Measurements from ENCODE around the gene GPT2.
A peak's percentile ranks its signal among the peaks of the same experiment; 100 is the strongest.
"Not testable (repeated sequence)": the region's sequence is repeated elsewhere in the genome, so short reads cannot be mapped to it uniquely, and the experiment has no call there.

Gene GPT2

DNA sequence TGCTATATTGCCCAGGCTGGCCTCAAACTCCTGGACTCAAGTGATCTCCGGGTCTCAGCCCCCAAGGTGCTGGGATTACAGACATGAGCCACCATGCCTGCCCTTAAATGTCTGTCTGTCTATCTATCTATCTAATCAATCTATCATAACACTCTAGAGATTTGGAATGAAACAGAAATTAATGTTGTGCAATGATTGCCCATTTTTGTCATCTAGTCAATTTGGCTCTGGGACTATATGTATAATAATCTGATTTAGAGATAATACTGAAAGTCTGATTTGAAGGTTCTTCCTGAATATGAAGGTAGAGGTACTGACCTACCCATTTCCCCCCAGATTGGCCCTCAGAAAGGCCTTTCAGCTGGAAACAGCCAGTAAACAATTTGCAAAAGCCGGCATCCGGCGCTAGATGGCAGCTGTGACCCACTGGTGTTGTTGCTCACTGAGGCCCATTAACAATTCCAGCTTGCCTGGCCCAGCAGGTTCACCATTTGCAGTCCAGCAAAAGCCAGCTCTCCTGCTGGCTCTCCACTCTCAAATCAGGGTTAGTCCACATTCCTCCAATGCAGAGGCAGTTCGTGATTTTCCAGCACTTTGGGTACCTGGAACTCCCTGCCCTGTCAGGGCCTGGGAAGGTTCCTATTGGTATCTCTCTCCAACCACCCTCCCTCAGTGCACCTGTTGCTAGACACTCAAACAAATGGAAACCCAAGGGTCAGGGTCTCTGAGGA is 30.3 kb upstream of the GPT2 start:
- Mint-ChIP-seq H3K27ac (ENCODE audit: low read depth) (no peak overlapping the region), H3K36me3 (ENCODE audit: insufficient read depth) (no peaks in the 10 kb centered on the region), H3K4me1 (no peaks in the 10 kb centered on the region), H3K4me3 (no peak overlapping the region), H3K27me3 (no peaks in the 10 kb centered on the region), H3K9me3 (no peaks in the 10 kb centered on the region)
- DNase-seq (ENCODE audit: low spot score in 2 of 2), result peak in 1 of 2 donors; percentile 24
- no peak for ATAC-seq (replicated peaks; ENCODE audit: extremely low read depth, poor library complexity, severe bottlenecking)

DNA sequence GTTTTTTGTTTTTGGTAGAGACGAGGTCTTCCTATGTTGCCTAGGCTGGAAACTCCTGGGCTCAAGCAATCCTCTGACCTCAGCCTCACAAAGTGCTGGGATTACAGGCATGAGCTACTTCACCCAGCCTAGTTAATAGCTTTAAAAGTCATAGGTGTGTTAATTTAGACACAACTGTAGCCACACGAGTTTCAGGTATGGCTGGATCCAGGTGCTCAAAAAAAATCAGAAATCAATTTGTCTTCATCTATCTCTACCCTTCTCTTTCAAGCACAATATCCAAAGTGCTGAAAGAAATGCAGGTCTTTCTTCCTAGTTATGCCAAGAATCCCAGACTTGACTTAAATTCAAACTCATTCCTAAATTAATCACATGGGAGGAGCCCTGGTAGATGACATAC is 29.3 kb upstream of the GPT2 start:
- Mint-ChIP-seq H3K4me1 (no peaks in the 10 kb centered on the region), H3K4me3 (no peak overlapping the region), H3K27ac (ENCODE audit: low read depth) (no peak overlapping the region), H3K9me3 (no peaks in the 10 kb centered on the region), H3K36me3 (ENCODE audit: insufficient read depth) (no peaks in the 10 kb centered on the region), H3K27me3 (no peaks in the 10 kb centered on the region)
- no peak for DNase-seq (ENCODE audit: low spot score in 2 of 2)
- ATAC-seq (replicated peaks; ENCODE audit: extremely low read depth, poor library complexity, severe bottlenecking), result no peak

DNA sequence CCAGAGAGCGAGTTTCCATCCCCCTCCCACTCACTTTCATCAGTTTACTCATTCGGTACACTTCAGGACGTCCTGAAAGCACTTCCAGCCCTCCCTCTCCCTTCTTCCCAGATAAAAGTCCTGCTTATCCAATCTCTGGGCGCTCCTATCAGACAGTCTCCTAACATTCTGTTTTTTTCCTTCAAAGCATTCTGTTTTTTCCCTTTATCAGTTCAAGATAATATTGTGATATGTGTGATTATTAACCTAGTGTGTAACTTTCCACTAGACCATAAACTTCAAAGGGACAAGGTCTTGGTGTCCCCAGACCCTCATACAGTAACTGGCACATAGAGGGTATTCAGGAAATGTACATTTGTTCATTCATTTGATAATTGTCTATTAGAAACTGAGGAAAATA is 28.8 kb upstream of the GPT2 start:
- Mint-ChIP-seq H3K27ac (ENCODE audit: low read depth) (no peak overlapping the region), H3K27me3 (no peaks in the 10 kb centered on the region), H3K36me3 (ENCODE audit: insufficient read depth) (no peaks in the 10 kb centered on the region)

DNA sequence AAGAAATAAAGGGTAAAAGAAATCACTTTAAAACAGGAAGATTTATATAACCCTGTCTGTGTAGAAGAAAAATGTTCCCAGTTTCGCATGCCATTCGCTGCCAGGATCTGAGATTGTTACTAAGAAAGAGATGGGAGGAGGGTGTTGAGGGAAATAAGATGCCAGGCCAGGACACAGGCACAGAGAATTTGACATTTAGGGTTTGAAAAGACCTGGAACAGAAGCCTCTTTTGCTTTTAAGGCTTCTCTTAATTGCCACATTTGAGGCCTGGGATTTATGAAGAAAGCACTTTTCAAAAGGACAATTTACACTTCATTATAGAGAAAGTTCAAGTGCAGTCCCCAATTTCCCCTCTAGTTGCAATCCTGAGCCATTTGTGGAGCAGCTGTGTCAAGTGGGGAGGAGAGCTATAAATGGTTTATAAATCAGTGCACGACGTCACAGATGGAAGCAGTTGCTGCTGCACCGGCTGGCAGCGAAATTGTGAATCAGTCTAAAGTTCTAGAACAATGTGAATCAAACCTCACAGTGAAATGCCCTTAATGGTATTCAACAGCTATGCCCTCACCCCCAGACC is 26.7 kb upstream of the GPT2 start:
- ATAC-seq (replicated peaks; ENCODE audit: extremely low read depth, poor library complexity, severe bottlenecking), result no peak
- no peak overlapping the region for H3K27ac Mint-ChIP-seq (ENCODE audit: low read depth)

More for the DNA sequence above, 28.8 kb upstream of the GPT2 start:
- no peak for DNase-seq (ENCODE audit: low spot score in 2 of 2)
- Mint-ChIP-seq H3K4me3 (no peak overlapping the region), H3K4me1 (no peaks in the 10 kb centered on the region), H3K9me3 (no peaks in the 10 kb centered on the region)
- ATAC-seq (replicated peaks; ENCODE audit: extremely low read depth, poor library complexity, severe bottlenecking), result no peak

DNA sequence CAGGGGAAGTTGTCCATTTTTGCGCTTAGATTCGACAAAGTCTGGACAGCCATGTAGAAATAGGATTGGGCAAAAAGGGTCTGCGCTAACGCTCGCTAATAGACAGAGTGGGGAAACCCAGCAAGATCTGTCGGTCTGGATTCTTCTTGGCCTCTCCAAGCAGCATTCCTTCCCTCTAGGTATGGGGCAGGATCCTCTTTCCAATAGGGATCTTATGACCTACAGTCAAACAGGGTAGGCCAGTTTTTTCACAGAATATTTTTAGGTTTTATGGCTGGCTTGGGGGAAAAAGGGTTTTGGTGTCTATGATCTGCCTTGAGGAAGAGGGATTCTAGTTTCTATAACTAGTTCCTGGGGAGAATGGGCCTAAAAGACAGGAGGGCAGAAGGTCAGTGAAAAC is 26.0 kb upstream of the GPT2 start:
- no peaks in the 10 kb centered on the region for H3K27me3 Mint-ChIP-seq
- H3K4me3 Mint-ChIP-seq, result no peak overlapping the region
- no peak overlapping the region for H3K27ac Mint-ChIP-seq (ENCODE audit: low read depth)
- H3K9me3 Mint-ChIP-seq, result no peaks in the 10 kb centered on the region
- ATAC-seq (replicated peaks; ENCODE audit: extremely low read depth, poor library complexity, severe bottlenecking) (no peak), DNase-seq (ENCODE audit: low spot score in 2 of 2) (no peak)
- no peaks in the 10 kb centered on the region for H3K4me1 Mint-ChIP-seq
- peaks cover 2% of the 10 kb centered on the region for H3K36me3 Mint-ChIP-seq (ENCODE audit: insufficient read depth)

More for the DNA sequence above, 26.7 kb upstream of the GPT2 start:
- Mint-ChIP-seq H3K4me3 (no peak overlapping the region), H3K4me1 (no peaks in the 10 kb centered on the region), H3K9me3 (no peaks in the 10 kb centered on the region), H3K27me3 (no peaks in the 10 kb centered on the region), H3K36me3 (ENCODE audit: insufficient read depth) (peaks cover 2% of the 10 kb centered on the region)
- no peak for DNase-seq (ENCODE audit: low spot score in 2 of 2)

DNA sequence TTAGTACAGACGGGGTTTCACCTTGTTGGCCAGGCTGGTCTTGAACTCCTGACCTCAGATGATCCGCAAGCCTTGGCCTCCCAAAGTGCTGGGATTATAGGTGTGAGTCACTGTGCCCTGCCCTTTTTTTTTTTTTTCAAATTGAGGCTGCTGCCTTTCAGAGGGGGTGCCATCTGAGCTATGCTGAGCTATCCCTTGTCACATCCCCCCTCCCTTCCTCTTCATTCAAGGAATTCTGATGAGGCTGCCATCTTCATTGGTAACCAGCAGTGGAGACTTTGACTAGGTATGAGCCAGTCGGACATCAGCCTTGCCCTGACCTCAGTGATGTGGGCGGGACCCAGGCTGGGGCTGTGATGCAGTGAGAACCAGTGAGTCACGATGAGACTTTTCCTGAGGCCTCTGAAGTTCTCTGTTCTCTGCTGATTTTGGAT is 24.4 kb upstream of the GPT2 start:
- no peak overlapping the region for H3K27ac Mint-ChIP-seq (ENCODE audit: low read depth)
- no peaks in the 10 kb centered on the region for H3K27me3 Mint-ChIP-seq
- H3K4me3 Mint-ChIP-seq, result no peak overlapping the region
- peaks cover 2% of the 10 kb centered on the region for H3K36me3 Mint-ChIP-seq (ENCODE audit: insufficient read depth)
- ATAC-seq (replicated peaks; ENCODE audit: extremely low read depth, poor library complexity, severe bottlenecking) (no peak), DNase-seq (ENCODE audit: low spot score in 2 of 2) (no peak)
- no peaks in the 10 kb centered on the region for H3K9me3 Mint-ChIP-seq
- H3K4me1 Mint-ChIP-seq, result no peaks in the 10 kb centered on the region

DNA sequence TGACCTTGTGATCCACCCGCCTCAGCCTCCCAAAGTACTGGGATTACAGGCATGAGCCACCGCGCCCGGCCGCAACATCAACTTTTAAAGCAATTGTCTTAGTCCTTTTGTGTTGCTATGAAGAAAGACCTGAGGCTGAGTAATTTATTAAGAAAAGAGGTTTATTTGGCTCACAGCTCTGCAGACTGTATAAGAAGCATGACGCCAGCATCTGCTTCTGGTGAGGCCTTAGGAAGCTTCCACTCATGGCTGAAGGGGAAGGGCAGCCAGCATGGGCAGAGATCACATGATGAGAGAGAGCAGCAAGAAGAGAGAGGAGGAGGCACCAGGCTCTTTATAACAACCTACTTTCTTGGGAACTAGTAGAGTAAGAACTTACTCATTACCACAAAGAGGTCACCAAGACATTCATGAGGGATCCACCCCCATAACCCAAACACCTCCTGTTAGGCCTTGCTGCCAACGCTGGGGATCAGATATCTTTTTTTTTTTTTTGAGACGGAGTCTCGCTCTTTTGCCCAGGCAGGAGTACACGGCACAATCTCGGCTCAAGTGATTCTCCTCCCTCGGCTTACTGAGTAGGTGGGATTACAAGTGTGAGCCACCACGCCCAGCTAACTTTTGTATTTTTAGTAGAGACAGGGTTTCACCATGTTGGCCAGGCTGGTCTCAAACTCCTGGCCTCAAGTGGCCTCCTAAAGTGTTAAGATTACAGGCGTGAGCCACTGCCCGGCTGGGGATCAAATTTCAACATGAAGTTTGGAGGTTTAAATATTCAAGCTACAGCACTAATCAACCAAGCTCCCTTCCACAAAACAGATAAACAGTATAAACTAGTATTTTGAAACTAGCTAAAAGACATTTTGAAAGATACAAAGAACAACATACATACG is 21.4 kb upstream of the GPT2 start:
- peaks cover 12% of the 10 kb centered on the region for H3K27me3 Mint-ChIP-seq
- H3K4me1 Mint-ChIP-seq, result no peaks in the 10 kb centered on the region
- no peaks in the 10 kb centered on the region for H3K9me3 Mint-ChIP-seq
- ATAC-seq (replicated peaks; ENCODE audit: extremely low read depth, poor library complexity, severe bottlenecking), result no peak
- H3K36me3 Mint-ChIP-seq (ENCODE audit: insufficient read depth), result peaks cover 2% of the 10 kb centered on the region
- H3K4me3 Mint-ChIP-seq, result no peak overlapping the region
- DNase-seq (ENCODE audit: low spot score in 2 of 2), result no peak
- no peak overlapping the region for H3K27ac Mint-ChIP-seq (ENCODE audit: low read depth)

DNA sequence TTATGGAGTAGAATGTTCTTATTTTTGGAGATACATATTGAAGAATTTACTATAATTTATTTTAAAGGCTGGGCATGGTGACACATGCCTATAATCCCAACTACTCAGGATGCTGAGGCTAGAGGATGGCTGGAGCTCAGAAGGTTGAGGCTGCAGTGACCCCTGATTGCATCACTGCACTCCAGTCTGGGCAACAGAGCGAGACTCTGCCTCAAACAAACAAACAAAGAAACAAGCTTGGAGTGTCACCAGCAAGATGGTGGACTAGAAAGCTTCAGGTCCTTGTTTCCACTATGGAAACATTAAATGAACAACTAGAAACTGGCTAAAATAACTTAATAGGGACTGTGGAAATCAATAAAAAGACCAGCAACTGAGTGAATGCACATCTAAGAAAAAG is 17.9 kb upstream of the GPT2 start:
- H3K9me3 Mint-ChIP-seq, result no peaks in the 10 kb centered on the region
- no peak for DNase-seq (ENCODE audit: low spot score in 2 of 2)

DNA sequence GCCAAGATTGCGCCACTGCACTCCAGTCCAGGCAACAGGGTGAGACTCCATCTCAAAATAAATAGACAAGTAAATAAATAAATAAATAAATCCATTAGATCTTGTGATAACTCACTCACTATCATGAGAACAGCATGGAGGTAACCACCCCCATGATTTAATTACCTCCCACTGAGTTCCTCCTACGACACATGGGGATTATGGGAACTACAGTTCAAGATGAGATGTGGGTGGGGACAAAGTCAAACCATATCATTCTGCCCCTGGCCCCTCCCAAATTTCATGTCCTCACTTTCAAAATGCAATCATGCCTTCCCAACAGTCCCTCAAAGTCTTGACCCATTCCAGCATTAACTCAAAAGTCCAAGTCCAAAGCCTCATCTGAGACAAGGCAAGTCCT is 16.7 kb upstream of the GPT2 start:
- DNase-seq (ENCODE audit: low spot score in 2 of 2); H3K36me3 Mint-ChIP-seq (ENCODE audit: insufficient read depth); H3K4me1 Mint-ChIP-seq; ATAC-seq (replicated peaks; ENCODE audit: extremely low read depth, poor library complexity, severe bottlenecking); H3K27ac Mint-ChIP-seq (ENCODE audit: low read depth); H3K4me3 Mint-ChIP-seq; H3K9me3 Mint-ChIP-seq: not testable (repeated sequence)
- peaks cover 44% of the 10 kb centered on the region for H3K27me3 Mint-ChIP-seq

More for the DNA sequence above, 17.9 kb upstream of the GPT2 start:
- Mint-ChIP-seq H3K36me3 (ENCODE audit: insufficient read depth) (no peaks in the 10 kb centered on the region), H3K27ac (ENCODE audit: low read depth) (no peak overlapping the region), H3K4me1 (no peaks in the 10 kb centered on the region), H3K4me3 (no peak overlapping the region), H3K27me3 (peaks cover 32% of the 10 kb centered on the region)
- no peak for ATAC-seq (replicated peaks; ENCODE audit: extremely low read depth, poor library complexity, severe bottlenecking)

DNA sequence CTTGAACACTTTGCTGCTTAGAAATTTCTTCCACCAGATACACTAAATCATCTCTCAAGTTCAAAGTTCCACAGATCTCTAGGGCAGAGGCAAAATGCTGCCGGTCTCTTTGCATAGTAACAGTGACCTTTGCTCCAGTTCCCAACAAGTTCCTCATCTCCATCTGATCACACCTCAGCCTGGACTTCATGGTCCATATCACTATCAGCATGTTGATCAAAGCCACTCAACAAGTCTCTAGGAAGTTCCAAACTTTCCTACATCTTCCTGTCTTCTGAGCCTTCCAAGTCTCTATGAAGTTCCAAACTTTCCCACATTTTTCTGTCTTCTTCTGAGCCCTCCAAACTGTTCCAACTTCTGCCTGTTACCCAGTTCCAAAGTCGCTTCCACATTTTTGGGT is 15.3 kb upstream of the GPT2 start:
- not testable (repeated sequence) for ATAC-seq (replicated peaks; ENCODE audit: extremely low read depth, poor library complexity, severe bottlenecking); H3K27ac Mint-ChIP-seq (ENCODE audit: low read depth)
- H3K27me3 Mint-ChIP-seq, result peaks cover 46% of the 10 kb centered on the region

DNA sequence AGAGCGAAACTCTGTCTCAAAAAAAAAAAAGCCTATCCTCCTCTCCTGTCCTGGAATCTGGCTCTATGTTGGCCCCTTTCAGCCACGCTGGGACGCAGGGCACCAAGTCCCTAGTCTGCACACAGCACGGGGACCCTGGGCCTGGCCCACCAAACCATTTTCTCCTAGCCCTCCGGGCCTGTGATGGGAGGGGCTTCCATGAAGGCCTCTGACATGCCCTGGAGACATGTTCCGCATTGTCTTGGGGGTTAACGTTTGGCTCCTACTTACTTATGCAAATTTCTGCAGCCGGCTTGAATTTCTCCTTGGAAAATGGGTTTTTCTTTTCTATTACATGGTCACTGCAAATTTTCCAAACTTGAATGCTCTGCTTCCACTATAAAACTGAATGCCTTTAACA is 12.6 kb upstream of the GPT2 start:
- Mint-ChIP-seq H3K9me3 (no peaks in the 10 kb centered on the region), H3K4me1 (no peaks in the 10 kb centered on the region), H3K4me3 (no peak overlapping the region), H3K36me3 (ENCODE audit: insufficient read depth) (no peaks in the 10 kb centered on the region), H3K27ac (ENCODE audit: low read depth) (no peak overlapping the region), H3K27me3 (peaks cover 43% of the 10 kb centered on the region)
- DNase-seq (ENCODE audit: low spot score in 2 of 2), result no peak
- ATAC-seq (replicated peaks; ENCODE audit: extremely low read depth, poor library complexity, severe bottlenecking), result no peak

More for the DNA sequence above, 15.3 kb upstream of the GPT2 start:
- H3K4me1 Mint-ChIP-seq; H3K36me3 Mint-ChIP-seq (ENCODE audit: insufficient read depth); H3K4me3 Mint-ChIP-seq; DNase-seq (ENCODE audit: low spot score in 2 of 2); H3K9me3 Mint-ChIP-seq: not testable (repeated sequence)

DNA sequence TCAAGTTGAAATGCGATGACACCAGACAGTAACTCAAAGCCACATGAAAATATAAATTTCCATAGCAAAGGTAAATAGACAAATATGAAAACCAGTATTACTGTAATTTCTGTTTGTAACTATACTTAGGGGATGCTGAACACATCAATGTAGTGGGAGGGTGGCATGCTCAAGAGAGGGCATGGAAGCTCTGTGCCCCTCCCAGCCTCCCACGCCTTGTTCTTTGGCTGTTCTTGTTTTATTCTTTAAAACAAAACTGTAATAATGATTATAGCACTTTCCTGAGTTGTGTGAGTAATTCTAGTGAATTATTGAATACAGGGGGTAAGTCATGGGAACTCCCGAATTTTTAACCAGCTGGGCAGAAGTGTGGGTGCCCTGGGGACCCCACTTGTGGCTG is 11.0 kb upstream of the GPT2 start:
- H3K27me3 Mint-ChIP-seq, result peaks cover 29% of the 10 kb centered on the region
- DNase-seq (ENCODE audit: low spot score in 2 of 2) (no peak), ATAC-seq (replicated peaks; ENCODE audit: extremely low read depth, poor library complexity, severe bottlenecking) (no peak)
- no peaks in the 10 kb centered on the region for H3K36me3 Mint-ChIP-seq (ENCODE audit: insufficient read depth)
- no peaks in the 10 kb centered on the region for H3K4me1 Mint-ChIP-seq
- H3K9me3 Mint-ChIP-seq, result no peaks in the 10 kb centered on the region
- no peak overlapping the region for H3K27ac Mint-ChIP-seq (ENCODE audit: low read depth)
- no peak overlapping the region for H3K4me3 Mint-ChIP-seq
